ENCODE results near the gene KRTAP10-10.
"Not testable (repeated sequence)": the region's sequence is repeated elsewhere in the genome, so short reads cannot be mapped to it uniquely, and the experiment has no call there.

KRTAP10-10 gene

DNA sequence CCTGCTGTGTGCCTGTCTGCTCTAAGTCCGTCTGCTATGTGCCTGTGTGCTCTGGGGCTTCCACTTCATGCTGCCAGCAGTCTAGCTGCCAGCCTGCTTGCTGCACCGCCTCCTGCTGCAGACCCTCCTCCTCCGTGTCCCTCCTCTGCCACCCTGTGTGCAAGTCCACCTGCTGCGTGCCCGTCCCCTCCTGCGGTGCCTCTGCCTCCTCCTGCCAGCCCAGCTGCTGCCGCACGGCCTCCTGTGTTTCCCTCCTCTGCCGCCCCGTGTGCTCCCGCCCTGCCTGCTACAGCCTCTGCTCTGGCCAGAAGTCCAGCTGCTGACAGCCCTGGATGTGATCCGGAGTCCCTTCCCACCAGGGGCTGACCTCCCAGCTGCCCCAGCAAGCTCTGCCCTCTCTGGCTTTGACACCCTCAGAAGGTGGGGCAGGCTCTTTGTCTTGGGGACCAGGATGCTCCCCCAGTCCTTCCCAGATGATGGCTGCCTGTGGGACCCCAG is 744 bp downstream of the KRTAP10-10 start:
- POLR2A ChIA-PET: interaction anchor here (0.5 kb wide), 1 partner anchor 222 kb away, joined by 4 read pairs; no protein-coding TSS in a partner anchor
- DNase-seq; H3K36me3 ChIP-seq (ENCODE audit: control insufficient read depth in 4 of 4, insufficient read depth in 4 of 4, low read length in 3 of 4); H3K4me1 ChIP-seq (ENCODE audit: control extremely low read depth in 1 of 4, control insufficient read depth in 4 of 4, insufficient read depth in 4 of 4, low read length in 3 of 4); H3K27me3 ChIP-seq (replicated peaks in 2 of 5; ENCODE audit: control insufficient read depth in 4 of 5, insufficient read depth in 5 of 5, low read length in 4 of 5); CTCF ChIA-PET; H3K4me3 ChIP-seq (ENCODE audit: control insufficient read depth in 1 of 7, extremely low read depth in 1 of 7, insufficient read depth in 4 of 7, low read depth in 2 of 7, low read length in 6 of 7); H3K27ac ChIP-seq (ENCODE audit: insufficient read depth in 1 of 2, low read depth in 1 of 2, low read length in 2 of 2, poor library complexity in 1 of 2, severe bottlenecking in 2 of 2): not testable (repeated sequence)
- 93% methylated on average over 3 of the region's 12 CpGs for whole genome bisulfite sequencing (ENCODE audit: insufficient coverage)
- peaks cover 1 to 16% (median 9%) of the 10 kb centered on the region in 5 experiments for H3K9me3 ChIP-seq (ENCODE audit: control extremely low read depth in 1 of 5, control insufficient read depth in 4 of 5, insufficient read depth in 2 of 5, low read depth in 1 of 5, low read length in 4 of 5)

DNA sequence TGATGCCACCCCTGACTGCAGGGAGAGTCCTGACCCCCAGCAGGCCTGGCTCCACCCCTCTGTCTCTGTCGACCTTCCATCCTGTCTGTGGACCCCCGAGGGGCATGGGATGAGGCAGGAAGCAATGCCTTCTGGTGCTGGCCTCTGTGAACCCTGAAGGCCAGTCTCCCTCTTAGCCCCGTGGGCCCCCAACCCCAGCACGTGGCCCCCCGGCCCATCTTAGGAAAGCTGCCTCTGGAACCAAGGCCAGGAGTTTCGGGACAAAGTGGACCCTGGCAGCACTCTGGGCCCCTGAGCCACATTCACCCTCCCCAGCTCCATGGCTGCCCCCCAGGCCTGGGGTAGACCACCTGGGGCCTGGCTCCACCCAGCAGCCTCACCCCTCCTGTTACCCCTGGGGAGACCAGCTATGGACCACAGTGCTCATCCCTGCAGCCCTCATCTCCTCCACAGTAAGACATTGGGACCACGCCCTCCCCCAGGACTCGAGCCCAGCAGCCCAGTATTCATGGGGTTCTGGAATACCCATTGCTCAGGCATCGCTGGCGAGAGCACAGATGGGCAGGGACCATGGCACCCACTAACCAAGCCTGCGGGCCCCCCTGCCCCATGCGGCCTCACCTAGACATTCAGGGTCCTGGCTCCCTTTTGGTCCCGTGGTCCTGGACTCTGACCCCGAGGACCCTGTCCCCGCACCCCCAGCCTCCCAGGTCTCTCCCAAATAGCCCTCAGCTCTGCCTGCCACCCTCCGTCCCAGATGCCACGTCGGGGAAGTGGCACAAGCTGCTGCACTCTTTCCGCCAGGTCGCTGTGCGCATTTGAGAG is 1.6 kb downstream of the KRTAP10-10 start:
- DNase-seq; POLR2A ChIA-PET; H3K27ac ChIP-seq (ENCODE audit: insufficient read depth in 1 of 2, low read depth in 1 of 2, low read length in 2 of 2, poor library complexity in 1 of 2, severe bottlenecking in 2 of 2); H3K4me3 ChIP-seq (ENCODE audit: control insufficient read depth in 1 of 7, extremely low read depth in 1 of 7, insufficient read depth in 4 of 7, low read depth in 2 of 7, low read length in 6 of 7); H3K27me3 ChIP-seq (replicated peaks in 2 of 5; ENCODE audit: control insufficient read depth in 4 of 5, insufficient read depth in 5 of 5, low read length in 4 of 5); H3K36me3 ChIP-seq (ENCODE audit: control insufficient read depth in 4 of 4, insufficient read depth in 4 of 4, low read length in 3 of 4); H3K4me1 ChIP-seq (ENCODE audit: control extremely low read depth in 1 of 4, control insufficient read depth in 4 of 4, insufficient read depth in 4 of 4, low read length in 3 of 4); CTCF ChIA-PET: not testable (repeated sequence)
- peaks cover 1 to 18% (median 13%) of the 10 kb centered on the region in 5 experiments for H3K9me3 ChIP-seq (ENCODE audit: control extremely low read depth in 1 of 5, control insufficient read depth in 4 of 5, insufficient read depth in 2 of 5, low read depth in 1 of 5, low read length in 4 of 5)
- WGBS (ENCODE audit: insufficient coverage): 96% methylated on average over 12 of the region's 21 CpGs

DNA sequence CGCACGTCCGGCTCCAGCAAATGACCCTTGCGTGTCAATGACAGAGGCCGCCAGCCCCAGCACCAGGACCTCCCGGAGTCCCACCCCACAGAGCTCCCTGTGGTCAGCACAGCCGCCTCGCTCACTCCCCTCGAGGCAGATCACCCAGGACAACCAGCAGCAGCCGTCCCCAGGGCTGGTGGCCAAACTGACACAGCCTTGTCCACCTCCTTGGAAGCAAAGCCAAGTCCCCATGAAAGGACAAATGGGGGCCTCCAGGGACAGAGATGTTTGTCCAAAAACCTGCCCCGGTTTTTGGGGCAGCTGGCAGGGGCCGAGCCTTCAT is 2.1 kb downstream of the KRTAP10-10 start:
- 96% methylated on average over 12 of the region's 12 CpGs for WGBS (ENCODE audit: insufficient coverage)
- ChIA-PET CTCF (no interaction called here), POLR2A (no interaction called here)
- Histone ChIP-seq H3K4me1 (ENCODE audit: control extremely low read depth in 1 of 4, control insufficient read depth in 4 of 4, insufficient read depth in 4 of 4, low read length in 3 of 4) (no peaks in the 10 kb centered on the region), H3K27ac (ENCODE audit: insufficient read depth in 1 of 2, low read depth in 1 of 2, low read length in 2 of 2, poor library complexity in 1 of 2, severe bottlenecking in 2 of 2) (no peak overlapping the region), H3K9me3 (ENCODE audit: control extremely low read depth in 1 of 5, control insufficient read depth in 4 of 5, insufficient read depth in 2 of 5, low read depth in 1 of 5, low read length in 4 of 5) (peaks cover 3 to 23% (median 16%) of the 10 kb centered on the region in 5 experiments), H3K4me3 (ENCODE audit: control insufficient read depth in 1 of 7, extremely low read depth in 1 of 7, insufficient read depth in 4 of 7, low read depth in 2 of 7, low read length in 6 of 7) (no peak overlapping the region), H3K27me3 (replicated peaks in 2 of 5; ENCODE audit: control insufficient read depth in 4 of 5, insufficient read depth in 5 of 5, low read length in 4 of 5) (peaks cover 0 to 6% (median 2%) of the 10 kb centered on the region in 5 experiments), H3K36me3 (ENCODE audit: control insufficient read depth in 4 of 4, insufficient read depth in 4 of 4, low read length in 3 of 4) (no peaks in the 10 kb centered on the region)
- DNase-seq: no peak

DNA sequence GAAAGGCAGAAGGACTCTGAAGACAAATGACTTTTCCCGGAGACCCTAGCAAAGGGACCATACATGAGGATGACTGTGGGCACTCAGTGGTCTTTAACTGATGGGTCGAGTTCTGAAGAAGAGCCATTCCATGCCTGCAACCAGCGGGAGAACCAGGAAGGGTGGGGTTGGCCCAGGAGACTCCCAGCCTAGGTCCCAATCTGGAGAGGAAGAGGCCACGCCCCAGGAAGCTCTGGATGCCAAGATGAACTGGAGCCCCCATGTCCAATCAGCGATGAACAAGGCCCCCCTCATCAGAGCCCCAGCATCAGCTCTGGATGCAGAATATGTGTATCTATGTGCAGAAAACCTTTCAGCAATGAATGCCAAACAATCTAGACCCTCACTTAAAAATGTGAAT is 3.6 kb downstream of the KRTAP10-10 start:
- H3K27me3 ChIP-seq (replicated peaks in 2 of 5; ENCODE audit: control insufficient read depth in 4 of 5, insufficient read depth in 5 of 5, low read length in 4 of 5): peaks cover 0 to 5% (median 2%) of the 10 kb centered on the region in 5 experiments
- peaks cover 6 to 29% (median 16%) of the 10 kb centered on the region in 5 experiments for H3K9me3 ChIP-seq (ENCODE audit: control extremely low read depth in 1 of 5, control insufficient read depth in 4 of 5, insufficient read depth in 2 of 5, low read depth in 1 of 5, low read length in 4 of 5)
- no peak overlapping the region for H3K4me3 ChIP-seq (ENCODE audit: control insufficient read depth in 1 of 7, extremely low read depth in 1 of 7, insufficient read depth in 4 of 7, low read depth in 2 of 7, low read length in 6 of 7)
- no peak overlapping the region for H3K27ac ChIP-seq (ENCODE audit: insufficient read depth in 1 of 2, low read depth in 1 of 2, low read length in 2 of 2, poor library complexity in 1 of 2, severe bottlenecking in 2 of 2)
- H3K36me3 ChIP-seq (ENCODE audit: control insufficient read depth in 4 of 4, insufficient read depth in 4 of 4, low read length in 3 of 4): no peaks in the 10 kb centered on the region
- CTCF ChIA-PET: no interaction called here
- no peak for DNase-seq
- 95% methylated on average over 4 of the region's 5 CpGs for WGBS (ENCODE audit: insufficient coverage)
- no peaks in the 10 kb centered on the region for H3K4me1 ChIP-seq (ENCODE audit: control extremely low read depth in 1 of 4, control insufficient read depth in 4 of 4, insufficient read depth in 4 of 4, low read length in 3 of 4)
- POLR2A ChIA-PET: no interaction called here

DNA sequence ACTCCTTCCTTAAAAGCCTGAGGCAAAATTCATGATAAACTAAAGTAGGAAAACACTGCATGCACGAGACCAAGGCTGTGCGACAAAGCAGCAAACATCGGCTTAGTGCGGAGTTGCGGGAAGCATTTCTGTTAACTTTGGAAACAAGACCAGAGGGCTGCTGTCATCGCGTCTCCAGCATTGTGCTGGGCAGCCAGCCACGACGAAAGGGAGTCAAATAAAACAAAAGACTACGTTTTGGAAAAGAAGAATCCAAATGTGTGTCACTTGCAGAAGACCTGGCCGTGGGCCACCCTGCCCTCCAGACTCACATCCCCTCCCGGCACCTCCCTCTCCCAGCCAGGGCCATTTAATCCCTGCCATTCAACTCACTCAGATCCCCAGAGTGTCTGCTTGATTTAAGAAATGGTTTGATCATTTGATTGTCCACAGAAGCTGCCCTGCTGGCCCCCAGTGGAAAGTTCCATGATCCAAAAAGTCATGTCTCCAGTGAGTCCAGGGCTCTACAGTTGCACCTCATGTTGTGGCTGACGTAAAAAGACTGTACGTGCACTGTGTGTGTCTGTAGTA is 6.7 kb downstream of the KRTAP10-10 start:
- H3K4me3 ChIP-seq (ENCODE audit: control insufficient read depth in 1 of 7, extremely low read depth in 1 of 7, insufficient read depth in 4 of 7, low read depth in 2 of 7, low read length in 6 of 7): no peak overlapping the region
- H3K27ac ChIP-seq (ENCODE audit: insufficient read depth in 1 of 2, low read depth in 1 of 2, low read length in 2 of 2, poor library complexity in 1 of 2, severe bottlenecking in 2 of 2): no peak overlapping the region
- 87% methylated on average over 12 of the region's 14 CpGs for WGBS (ENCODE audit: insufficient coverage)
- peaks cover 0 to 18% (median 2%) of the 10 kb centered on the region in 5 experiments for H3K27me3 ChIP-seq (replicated peaks in 2 of 5; ENCODE audit: control insufficient read depth in 4 of 5, insufficient read depth in 5 of 5, low read length in 4 of 5)
- no peak for DNase-seq
- H3K36me3 ChIP-seq (ENCODE audit: control insufficient read depth in 4 of 4, insufficient read depth in 4 of 4, low read length in 3 of 4): no peaks in the 10 kb centered on the region
- peaks cover 6 to 29% (median 16%) of the 10 kb centered on the region in 5 experiments for H3K9me3 ChIP-seq (ENCODE audit: control extremely low read depth in 1 of 5, control insufficient read depth in 4 of 5, insufficient read depth in 2 of 5, low read depth in 1 of 5, low read length in 4 of 5)
- POLR2A ChIA-PET: no interaction called here
- CTCF ChIA-PET: no interaction called here
- H3K4me1 ChIP-seq (ENCODE audit: control extremely low read depth in 1 of 4, control insufficient read depth in 4 of 4, insufficient read depth in 4 of 4, low read length in 3 of 4): no peaks in the 10 kb centered on the region

DNA sequence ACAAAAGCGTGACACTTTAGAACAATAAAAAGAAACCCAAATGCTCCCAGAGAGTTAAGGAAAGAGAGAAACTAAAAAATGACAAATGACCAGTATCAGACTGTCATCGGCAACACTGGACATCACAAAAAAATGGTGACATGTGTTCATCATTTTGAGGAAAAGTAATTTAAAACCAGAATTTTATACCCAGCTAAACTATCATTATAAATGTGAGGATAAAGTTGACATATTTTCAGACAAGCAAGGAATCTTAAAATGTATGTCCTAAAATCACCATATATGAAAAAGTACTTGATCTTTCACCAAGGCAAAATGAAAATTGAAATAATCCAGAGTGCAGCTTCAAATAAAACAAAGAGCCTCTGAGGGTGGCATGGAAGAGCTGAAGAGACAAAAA is 7.7 kb downstream of the KRTAP10-10 start:
- CTCF ChIA-PET: no interaction called here
- Histone ChIP-seq H3K4me1 (ENCODE audit: control extremely low read depth in 1 of 4, control insufficient read depth in 4 of 4, insufficient read depth in 4 of 4, low read length in 3 of 4) (peaks cover 0 to 2% (median 0%) of the 10 kb centered on the region in 4 experiments), H3K27me3 (replicated peaks in 2 of 5; ENCODE audit: control insufficient read depth in 4 of 5, insufficient read depth in 5 of 5, low read length in 4 of 5) (peaks cover 0 to 18% (median 0%) of the 10 kb centered on the region in 5 experiments), H3K9me3 (ENCODE audit: control extremely low read depth in 1 of 5, control insufficient read depth in 4 of 5, insufficient read depth in 2 of 5, low read depth in 1 of 5, low read length in 4 of 5) (peaks cover 6 to 29% (median 16%) of the 10 kb centered on the region in 5 experiments), H3K4me3 (ENCODE audit: control insufficient read depth in 1 of 7, extremely low read depth in 1 of 7, insufficient read depth in 4 of 7, low read depth in 2 of 7, low read length in 6 of 7) (no peak overlapping the region), H3K36me3 (ENCODE audit: control insufficient read depth in 4 of 4, insufficient read depth in 4 of 4, low read length in 3 of 4) (no peaks in the 10 kb centered on the region), H3K27ac (ENCODE audit: insufficient read depth in 1 of 2, low read depth in 1 of 2, low read length in 2 of 2, poor library complexity in 1 of 2, severe bottlenecking in 2 of 2) (no peak overlapping the region)
- POLR2A ChIA-PET: no interaction called here
- WGBS (ENCODE audit: insufficient coverage): no CpG with 5 or more reads among the region's 2 CpGs
- no peak for DNase-seq
